Measurements from ENCODE around the gene NRG2. TPM values are rescaled to one million over a fixed set of nuclear protein-coding genes. Genes with fewer than 3 reads are reported as not detected.

NRG2 gene
- total and polyA plus RNA-seq, 2 of the 8 experiments (the other 6 are each of a cell fraction or from before 2014, with no cell fraction given), result 0.27 to 0.54 TPM

GRCh38 chr5:139995929-139996328 lies 47.2 kb downstream of the NRG2 start (continued):
- no peak for TF ChIP-seq TAF7 (optimal IDR thresholded peaks at IDR 0.05; ENCODE audit: borderline replicate concordance, low read depth, low read length)
- TF ChIP-seq NRF1 (IDR thresholded peaks at IDR 0.05; ENCODE audit: low read depth, low read length), result no peak
- no peak for TF ChIP-seq KDM1A (IDR thresholded peaks at IDR 0.05; ENCODE audit: borderline replicate concordance, low read length)
- no peak for TF ChIP-seq CTBP2 (IDR thresholded peaks at IDR 0.05; ENCODE audit: borderline replicate concordance, insufficient read depth, insufficient read length, low read length)

Data from H1 (cell line).